GM19351 (cell line): ENCODE measurements around the gene TRABD.

Experiments
- ATAC-seq: cut with Tn5 transposase; IDR thresholded peaks from one replicate; pipeline ENCODE4 v1.9.1; 2021; ENCODE audit warnings: mild to moderate bottlenecking, moderate library complexity; ENCODE audit not compliant: unreplicated experiment

Gene TRABD

GRCh38 chr22:50216684-50217520 lies 31.2 kb downstream of the TRABD start:
- no peak for ATAC-seq

- no peak for ATAC-seq
Measured at GRCh38 chr22:50217543-50218152, 31.9 kb downstream of the TRABD start.

- ATAC-seq: no peak
Measured at GRCh38 chr22:50218153-50218995, 32.7 kb downstream of the TRABD start.

GRCh38 chr22:50218996-50219727 lies 33.4 kb downstream of the TRABD start:
- ATAC-seq: no peak

- ATAC-seq: no peak
Measured at GRCh38 chr22:50219800-50220602, 34.3 kb downstream of the TRABD start.

- no peak for ATAC-seq
Measured at GRCh38 chr22:50220603-50221409, 35.1 kb downstream of the TRABD start.

- no peak for ATAC-seq
Measured at GRCh38 chr22:50221410-50222300, 35.9 kb downstream of the TRABD start.

- ATAC-seq: no peak
Measured at GRCh38 chr22:50222508-50222907, 36.8 kb downstream of the TRABD start.

- no peak for ATAC-seq
Measured at GRCh38 chr22:50224071-50224470, 38.4 kb downstream of the TRABD start.

GRCh38 chr22:50225200-50225969 lies 39.7 kb downstream of the TRABD start:
- ATAC-seq: no peak

- no peak for ATAC-seq
Measured at GRCh38 chr22:50226063-50226874, 40.6 kb downstream of the TRABD start.

- no peak for ATAC-seq
Measured at GRCh38 chr22:50226875-50227165, 41.1 kb downstream of the TRABD start.

GRCh38 chr22:50227579-50228215 lies 42.0 kb downstream of the TRABD start:
- no peak for ATAC-seq

- ATAC-seq: no peak
Measured at GRCh38 chr22:50228366-50228765, 42.7 kb downstream of the TRABD start.

- no peak for ATAC-seq
Measured at GRCh38 chr22:50229370-50229769, 43.7 kb downstream of the TRABD start.

GRCh38 chr22:50232481-50233151 lies 46.9 kb downstream of the TRABD start:
- ATAC-seq: no peak
